Retinal pigment epithelial cell (primary cell): ENCODE data around the gene CPSF4L.

Experiments
- DNase-seq: peaks from one replicate; pipeline ENCODE4 v3.0.0-alpha.2; 2010; ENCODE audit warnings: low read depth
- H3K4me3 ChIP-seq: 2 replicates; pipeline ENCODE4 v1.5.1; 2011; ENCODE audit warnings: mild to moderate bottlenecking, low read length, control low read depth, moderate library complexity
- CTCF ChIP-seq: conservative IDR thresholded peaks from 2 replicates; pipeline ENCODE4 v1.5.1; 2011; ENCODE audit warnings: low read depth, low read length, control low read depth, inconsistent platforms

The CPSF4L gene

GRCh38 chr17:73289549-73290254, 28.0 kb upstream of the CPSF4L start:
- TF ChIP-seq CTCF: no peak
- DNase-seq: no peak
- no peak overlapping the region for H3K4me3 ChIP-seq

- no peak overlapping the region for H3K4me3 ChIP-seq
- no peak for DNase-seq
- no peak for TF ChIP-seq CTCF
Measured at GRCh38 chr17:73288534-73289302, 27.0 kb upstream of the CPSF4L start.

- no peak for DNase-seq
- no peak for TF ChIP-seq CTCF
- H3K4me3 ChIP-seq: no peak overlapping the region
Measured at GRCh38 chr17:73286863-73287296, 25.2 kb upstream of the CPSF4L start.

- no peak for DNase-seq
- TF ChIP-seq CTCF: no peak
- H3K4me3 ChIP-seq: no peak overlapping the region
Measured at GRCh38 chr17:73285916-73286862, 24.5 kb upstream of the CPSF4L start.

GRCh38 chr17:73285603-73285908, 23.9 kb upstream of the CPSF4L start:
- no peak for TF ChIP-seq CTCF

GRCh38 chr17:73284906-73285602, 23.4 kb upstream of the CPSF4L start:
- no peak for DNase-seq
- no peak for TF ChIP-seq CTCF
- no peak overlapping the region for H3K4me3 ChIP-seq

More at GRCh38 chr17:73285603-73285908, 23.9 kb upstream of the CPSF4L start:
- H3K4me3 ChIP-seq: no peak overlapping the region
- DNase-seq: no peak
